Measurements from ENCODE around the gene ZNF280B. TPM values are rescaled to one million over a fixed set of nuclear protein-coding genes. Genes with fewer than 3 reads are reported as not detected.
"Not testable (repeated sequence)": the region's sequence is repeated elsewhere in the genome, so short reads cannot be mapped to it uniquely, and the experiment has no call there.

ZNF280B gene
- total RNA-seq, 1 experiment from 2014 or later, result 1.8 TPM

DNA sequence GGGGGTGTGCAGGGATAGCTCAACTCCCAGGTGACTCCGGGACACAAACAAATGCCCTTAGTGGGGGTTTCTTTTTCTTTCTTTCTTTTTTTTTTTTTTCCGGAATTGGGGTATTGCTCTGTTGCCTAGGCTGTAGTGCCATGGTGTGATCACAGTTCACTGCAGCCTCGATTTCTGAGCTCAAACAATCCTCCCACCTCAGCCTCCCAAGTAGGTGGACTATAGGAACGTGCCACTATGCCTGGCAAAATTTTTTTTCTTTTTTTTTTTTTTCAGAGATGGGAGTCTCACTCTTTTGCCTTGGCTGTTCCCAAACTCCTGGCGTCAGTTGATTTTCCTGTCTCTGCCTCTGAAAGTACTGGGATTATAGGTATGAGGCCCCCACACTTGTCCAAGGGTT is 25.3 kb upstream of the ZNF280B start:
- POLR2A ChIA-PET (ENCODE audit: unreplicated experiment), result no interaction called here
- no peaks in the 10 kb centered on the region for H3K36me3 ChIP-seq (ENCODE audit: low read depth)
- no peak for DNase-seq
- intact Hi-C loops (cut with micrococcal nuclease; ENCODE audit: unreplicated experiment), result no loop called here
- TF ChIP-seq EZH2 (IDR thresholded peaks at IDR 0.05; ENCODE audit: low read depth), result no peak
- TF ChIP-seq CTCF (conservative IDR thresholded peaks at IDR 0.05), result no peak
- H3K9me2 ChIP-seq (ENCODE audit: insufficient read depth), result no peaks in the 10 kb centered on the region
- CTCF ChIA-PET, result no interaction called here
- H3K4me1 ChIP-seq (replicated peaks; ENCODE audit: insufficient read depth), result no peaks in the 10 kb centered on the region
- H4K20me1 ChIP-seq (ENCODE audit: insufficient read depth), result no peaks in the 10 kb centered on the region
- H3K27ac ChIP-seq, result no peak overlapping the region
- no peaks in the 10 kb centered on the region for H3K79me2 ChIP-seq (ENCODE audit: low read depth)
- H2AFZ ChIP-seq, result no peak overlapping the region
- peaks cover 36% of the 10 kb centered on the region for H3K27me3 ChIP-seq (ENCODE audit: insufficient read depth, low read depth)
- H3F3A ChIP-seq (ENCODE audit: insufficient read depth, low read depth), result no peaks in the 10 kb centered on the region
- no peak overlapping the region for H3K4me2 ChIP-seq
- no peaks in the 10 kb centered on the region for H3K9me3 ChIP-seq (ENCODE audit: insufficient read depth, low read depth)
- H3K4me3 ChIP-seq, result no peak overlapping the region
- BruUV-seq (replicated peaks), result no TSS peak

- POLR2A ChIA-PET (ENCODE audit: unreplicated experiment), result no interaction called here
Measured at GRCh38 chr22:22533417-22533816, 24.9 kb upstream of the ZNF280B start.

GRCh38 chr22:22532547-22533071 is 24.1 kb upstream of the ZNF280B start:
- H3K36me3 ChIP-seq (ENCODE audit: low read depth); H3K4me3 ChIP-seq; POLR2A ChIA-PET (ENCODE audit: unreplicated experiment); H4K20me1 ChIP-seq (ENCODE audit: insufficient read depth); BruUV-seq (replicated peaks); DNase-seq; intact Hi-C loops (cut with micrococcal nuclease; ENCODE audit: unreplicated experiment); H3K4me2 ChIP-seq; H3K4me1 ChIP-seq (replicated peaks; ENCODE audit: insufficient read depth); H3K9me3 ChIP-seq (ENCODE audit: insufficient read depth, low read depth); H3K27ac ChIP-seq; H3K79me2 ChIP-seq (ENCODE audit: low read depth); H3K9me2 ChIP-seq (ENCODE audit: insufficient read depth); H3F3A ChIP-seq (ENCODE audit: insufficient read depth, low read depth); CTCF ChIA-PET; H2AFZ ChIP-seq: not testable (repeated sequence)
- peaks cover 28% of the 10 kb centered on the region for H3K27me3 ChIP-seq (ENCODE audit: insufficient read depth, low read depth)

More at GRCh38 chr22:22533417-22533816, 24.9 kb upstream of the ZNF280B start:
- Histone ChIP-seq H3K9me3 (ENCODE audit: insufficient read depth, low read depth) (no peaks in the 10 kb centered on the region), H3K9me2 (ENCODE audit: insufficient read depth) (no peaks in the 10 kb centered on the region), H3K27ac (no peak overlapping the region), H3F3A (ENCODE audit: insufficient read depth, low read depth) (no peaks in the 10 kb centered on the region), H3K27me3 (ENCODE audit: insufficient read depth, low read depth) (peaks cover 31% of the 10 kb centered on the region), H3K4me3 (no peak overlapping the region), H4K20me1 (ENCODE audit: insufficient read depth) (no peaks in the 10 kb centered on the region), H3K79me2 (ENCODE audit: low read depth) (no peaks in the 10 kb centered on the region), H3K4me1 (replicated peaks; ENCODE audit: insufficient read depth) (no peaks in the 10 kb centered on the region), H3K36me3 (ENCODE audit: low read depth) (no peaks in the 10 kb centered on the region), H3K4me2 (no peak overlapping the region), H2AFZ (no peak overlapping the region)
- BruUV-seq (replicated peaks), result no TSS peak
- intact Hi-C loops (cut with micrococcal nuclease; ENCODE audit: unreplicated experiment), result no loop called here
- CTCF ChIA-PET, result no interaction called here
- no peak for DNase-seq
- TF ChIP-seq EZH2 (IDR thresholded peaks at IDR 0.05; ENCODE audit: low read depth), result no peak
- TF ChIP-seq CTCF (conservative IDR thresholded peaks at IDR 0.05), result no peak
